WERI-Rb-1 (cell line): Measurements from ENCODE around the gene UFL1.
A peak's percentile ranks its signal among the peaks of the same experiment; 100 is the strongest.

Source experiments
- DNase-seq: peaks from one replicate; pipeline ENCODE4 v3.0.0-alpha.2; 2020
- H3K27ac ChIP-seq: fragments of 250-450 bp; sonication (Bioruptor Pico); 2 replicates; pipeline ENCODE4 v1.5.1; 2020; ENCODE audit warnings: mild to moderate bottlenecking, moderate library complexity
- H3K27me3 ChIP-seq: fragments of 250-450 bp; sonication (Bioruptor Pico); 2 replicates; pipeline ENCODE4 v1.5.1; 2021; ENCODE audit warnings: mild to moderate bottlenecking, low read depth, moderate library complexity; ENCODE audit not compliant: insufficient read depth, severe bottlenecking
- H3K36me3 ChIP-seq: fragments of 250-450 bp; sonication (Bioruptor Pico); 2 replicates; pipeline ENCODE4 v1.5.1; 2020; ENCODE audit warnings: mild to moderate bottlenecking, moderate library complexity
- H3K4me3 ChIP-seq: 2 replicates; pipeline ENCODE4 v1.5.1; 2011; ENCODE audit warnings: low read depth, mild to moderate bottlenecking, control low read depth, low read length
- H3K9me3 ChIP-seq: fragments of 250-450 bp; sonication (Bioruptor Pico); 2 replicates; pipeline ENCODE4 v1.5.1; 2021; ENCODE audit warnings: mild to moderate bottlenecking, moderate library complexity; ENCODE audit not compliant: severe bottlenecking
- CTCF ChIP-seq: IDR thresholded peaks from 2 replicates; pipeline ENCODE4 v1.5.1; 2011; ENCODE audit warnings: low read depth, mild to moderate bottlenecking, control low read depth, inconsistent platforms, low read length

Gene UFL1

GRCh38 chr6:96505363-96505762, 16.2 kb upstream of the UFL1 start:
- no peaks in the 10 kb centered on the region for H3K27me3 ChIP-seq
- DNase-seq: no peak
- no peaks in the 10 kb centered on the region for H3K36me3 ChIP-seq
- TF ChIP-seq CTCF: no peak
- no peak overlapping the region for H3K27ac ChIP-seq
- no peak overlapping the region for H3K4me3 ChIP-seq
- H3K9me3 ChIP-seq: no peaks in the 10 kb centered on the region

GRCh38 chr6:96509281-96509680, 12.3 kb upstream of the UFL1 start:
- Histone ChIP-seq H3K36me3 (no peaks in the 10 kb centered on the region), H3K27ac (no peak overlapping the region), H3K27me3 (no peaks in the 10 kb centered on the region), H3K9me3 (no peaks in the 10 kb centered on the region), H3K4me3 (no peak overlapping the region)
- no peak for TF ChIP-seq CTCF
- no peak for DNase-seq

- Histone ChIP-seq H3K9me3 (no peaks in the 10 kb centered on the region), H3K36me3 (peaks cover 8% of the 10 kb centered on the region), H3K27me3 (no peaks in the 10 kb centered on the region), H3K27ac (peak overlapping the region; percentile 98), H3K4me3 (peak overlapping the region; percentile 97)
- TF ChIP-seq CTCF: no peak
- no peak for DNase-seq
These were observed 1.2 kb upstream of the UFL1 start for GRCh38 chr6:96520171-96521115.

- no peaks in the 10 kb centered on the region for H3K9me3 ChIP-seq
- TF ChIP-seq CTCF: no peak
- H3K27me3 ChIP-seq: no peaks in the 10 kb centered on the region
- peaks cover 15% of the 10 kb centered on the region for H3K36me3 ChIP-seq
- H3K4me3 ChIP-seq: peak overlapping the region; percentile 97
- no peak for DNase-seq
- H3K27ac ChIP-seq: peak overlapping the region; percentile 98
These were observed 331 bp upstream of the UFL1 start for GRCh38 chr6:96521306-96521643.

GRCh38 chr6:96522465-96523009, 931 bp downstream of the UFL1 start:
- H3K27me3 ChIP-seq: no peaks in the 10 kb centered on the region
- TF ChIP-seq CTCF: no peak
- DNase-seq: no peak
- peak overlapping the region; percentile 97 for H3K4me3 ChIP-seq
- H3K27ac ChIP-seq: peak overlapping the region; percentile 98
- H3K9me3 ChIP-seq: no peaks in the 10 kb centered on the region
- peaks cover 15% of the 10 kb centered on the region for H3K36me3 ChIP-seq
